GM12878 (cell line): ENCODE measurements around the gene PLXNC1. TPM values are rescaled to one million over a fixed set of nuclear protein-coding genes. Genes with fewer than 3 reads are reported as not detected.
A peak's percentile ranks its signal among the peaks of the same experiment; 100 is the strongest.

Experiments used
- CBX5 ChIP-seq: sonication (generic); IDR thresholded peaks from 2 replicates; pipeline ENCODE4 v1.6.1; 2016; ENCODE audit warnings: low read depth, moderate library complexity, mild to moderate bottlenecking, inconsistent platforms
- HDAC6 ChIP-seq: fragments of 200-600 bp; sonication (generic); IDR thresholded peaks from one replicate; pipeline ENCODE4 v1.8.0; 2017; ENCODE audit warnings: antibody characterized with exemption; ENCODE audit not compliant: unreplicated experiment
- NFIC ChIP-seq: IDR thresholded peaks from 2 replicates; pipeline ENCODE4 v1.6.1; 2012; ENCODE audit warnings: low read depth, mild to moderate bottlenecking, inconsistent platforms, low read length, moderate library complexity
- SMC3 ChIP-seq: IDR thresholded peaks from 2 replicates; pipeline ENCODE4 v1.6.1; 2011; ENCODE audit warnings: low read length, improper control_type of control experiment, borderline replicate concordance
- SRF ChIP-seq, 2 experiments: IDR thresholded peaks; 2 replicates each; pipeline ENCODE4 v1.6.1; 2011; ENCODE audit warnings: low read depth in 2 of 2, low read length in 2 of 2, mild to moderate bottlenecking in 1 of 2, moderate library complexity in 1 of 2
- STAT1 ChIP-seq: fragments of 450-650 bp; conservative IDR thresholded peaks from 2 replicates; pipeline ENCODE4 v1.6.1; 2014; ENCODE audit warnings: antibody characterized with exemption, mild to moderate bottlenecking
- polyA plus RNA-seq, 11 experiments: library from polyadenylated mRNA; depleted of rRNA in 4 of 11; unstranded in 6 of 11; stranded (reverse) in 5 of 11; fragments of >200 nt; fragmentation: Nextera tagmentation in 4 of 11; fragmentation: Illumina TruSeq in 1 of 11; extraction: Ambion mirVana in 4 of 11; extraction: Trizol in 1 of 11; gene quantifications; 1 replicate in 1 of 11; 2 replicates in 10 of 11; pipeline versions ENCODE4 v1.2.1 to v1.2.3, GENCODE V29; 2011 to 2016; ENCODE audit warnings: inconsistent platforms in 2 of 11, missing spikeins in 2 of 11, low read depth in 1 of 11
- total RNA-seq, 4 experiments: library from RNA; depleted of rRNA in 3 of 4; stranded (reverse); fragments of >200 nt in 3 of 4; fragmentation: Illumina TruSeq in 1 of 4; extraction: Trizol in 1 of 4; gene quantifications; 2 replicates each; pipeline versions ENCODE4 v1.2.1 to v1.2.3, GENCODE V29; 2013 to 2021
- TF ChIP-seq, protein P1 (sequence below): IDR thresholded peaks from 2 replicates; pipeline ENCODE4 v1.6.1; 2012; ENCODE audit warnings: low read depth, low read length, improper control_type of control experiment
- TF ChIP-seq, protein P2 (sequence below): fragments of 150-350 bp; IDR thresholded peaks from 2 replicates; pipeline ENCODE4 v1.6.1; 2014; ENCODE audit warnings: mild to moderate bottlenecking, low read depth, low read length
- TF ChIP-seq, protein P3 (sequence below): fragments of 450-650 bp; formaldehyde crosslinking; IDR thresholded peaks from 2 replicates; pipeline ENCODE4 v1.5.0; 2022; ENCODE audit warnings: mild to moderate bottlenecking, missing genetic modification characterization
- TF ChIP-seq, protein P4 (sequence below): fragments of 450-650 bp; IDR thresholded peaks from 2 replicates; pipeline ENCODE4 v1.6.1; 2017; ENCODE audit warnings: antibody characterized with exemption, mild to moderate bottlenecking, moderate library complexity

The PLXNC1 gene
- total and polyA plus RNA-seq, 10 of the 15 experiments (the other 5 are each of a cell fraction or from before 2014, with no cell fraction given), result 5.2 to 41.2 (median 24.6) TPM

DNA sequence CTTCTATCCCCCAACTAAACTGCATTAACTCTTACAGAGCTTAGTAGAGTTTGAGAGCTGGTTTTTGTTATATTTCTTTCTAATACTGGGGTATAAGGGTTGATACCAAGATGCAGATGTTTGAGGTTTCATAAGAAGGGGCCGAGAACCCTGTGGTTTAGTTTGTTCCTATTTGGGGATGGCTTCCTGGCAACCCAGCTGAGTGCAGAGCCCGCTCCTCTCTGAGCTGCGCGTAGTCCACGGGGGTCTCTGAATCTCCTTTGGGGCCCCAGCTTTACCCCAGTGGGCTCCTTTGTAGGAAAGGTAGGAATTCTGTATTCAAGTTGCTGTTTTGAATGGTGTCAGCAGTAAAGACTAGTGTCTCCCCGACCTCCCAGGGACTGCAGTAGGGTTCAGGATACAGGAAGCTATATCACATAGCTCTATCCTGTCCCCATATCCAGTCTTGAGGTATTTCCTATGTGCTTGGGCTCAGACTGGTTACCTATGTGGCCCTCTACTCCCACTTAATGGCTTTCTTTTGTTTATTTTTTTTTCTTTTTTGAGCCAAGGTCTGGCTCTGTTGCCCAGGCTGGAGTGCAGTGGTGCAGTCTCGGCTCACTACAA is 25.4 kb downstream of the PLXNC1 start (continued):
- TF ChIP-seq SMC3, result no peak
- 0 out of 2 replicates have a peak, but pooled peaks have one; percentile 50 for TF ChIP-seq NFIC
- peak in 1 of 2 experiments; percentile 65; a peak in 2 of 4 replicates for TF ChIP-seq SRF (IDR thresholded peaks at IDR 0.05; ENCODE audit: low read depth in 2 of 2, low read length in 2 of 2)
- no peak for TF ChIP-seq STAT1
- TF ChIP-seq, protein P1, sequence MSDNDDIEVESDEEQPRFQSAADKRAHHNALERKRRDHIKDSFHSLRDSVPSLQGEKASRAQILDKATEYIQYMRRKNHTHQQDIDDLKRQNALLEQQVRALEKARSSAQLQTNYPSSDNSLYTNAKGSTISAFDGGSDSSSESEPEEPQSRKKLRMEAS, result no peak
- TF ChIP-seq, protein P2, sequence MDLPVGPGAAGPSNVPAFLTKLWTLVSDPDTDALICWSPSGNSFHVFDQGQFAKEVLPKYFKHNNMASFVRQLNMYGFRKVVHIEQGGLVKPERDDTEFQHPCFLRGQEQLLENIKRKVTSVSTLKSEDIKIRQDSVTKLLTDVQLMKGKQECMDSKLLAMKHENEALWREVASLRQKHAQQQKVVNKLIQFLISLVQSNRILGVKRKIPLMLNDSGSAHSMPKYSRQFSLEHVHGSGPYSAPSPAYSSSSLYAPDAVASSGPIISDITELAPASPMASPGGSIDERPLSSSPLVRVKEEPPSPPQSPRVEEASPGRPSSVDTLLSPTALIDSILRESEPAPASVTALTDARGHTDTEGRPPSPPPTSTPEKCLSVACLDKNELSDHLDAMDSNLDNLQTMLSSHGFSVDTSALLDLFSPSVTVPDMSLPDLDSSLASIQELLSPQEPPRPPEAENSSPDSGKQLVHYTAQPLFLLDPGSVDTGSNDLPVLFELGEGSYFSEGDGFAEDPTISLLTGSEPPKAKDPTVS, result no peak
- TF ChIP-seq, protein P3, sequence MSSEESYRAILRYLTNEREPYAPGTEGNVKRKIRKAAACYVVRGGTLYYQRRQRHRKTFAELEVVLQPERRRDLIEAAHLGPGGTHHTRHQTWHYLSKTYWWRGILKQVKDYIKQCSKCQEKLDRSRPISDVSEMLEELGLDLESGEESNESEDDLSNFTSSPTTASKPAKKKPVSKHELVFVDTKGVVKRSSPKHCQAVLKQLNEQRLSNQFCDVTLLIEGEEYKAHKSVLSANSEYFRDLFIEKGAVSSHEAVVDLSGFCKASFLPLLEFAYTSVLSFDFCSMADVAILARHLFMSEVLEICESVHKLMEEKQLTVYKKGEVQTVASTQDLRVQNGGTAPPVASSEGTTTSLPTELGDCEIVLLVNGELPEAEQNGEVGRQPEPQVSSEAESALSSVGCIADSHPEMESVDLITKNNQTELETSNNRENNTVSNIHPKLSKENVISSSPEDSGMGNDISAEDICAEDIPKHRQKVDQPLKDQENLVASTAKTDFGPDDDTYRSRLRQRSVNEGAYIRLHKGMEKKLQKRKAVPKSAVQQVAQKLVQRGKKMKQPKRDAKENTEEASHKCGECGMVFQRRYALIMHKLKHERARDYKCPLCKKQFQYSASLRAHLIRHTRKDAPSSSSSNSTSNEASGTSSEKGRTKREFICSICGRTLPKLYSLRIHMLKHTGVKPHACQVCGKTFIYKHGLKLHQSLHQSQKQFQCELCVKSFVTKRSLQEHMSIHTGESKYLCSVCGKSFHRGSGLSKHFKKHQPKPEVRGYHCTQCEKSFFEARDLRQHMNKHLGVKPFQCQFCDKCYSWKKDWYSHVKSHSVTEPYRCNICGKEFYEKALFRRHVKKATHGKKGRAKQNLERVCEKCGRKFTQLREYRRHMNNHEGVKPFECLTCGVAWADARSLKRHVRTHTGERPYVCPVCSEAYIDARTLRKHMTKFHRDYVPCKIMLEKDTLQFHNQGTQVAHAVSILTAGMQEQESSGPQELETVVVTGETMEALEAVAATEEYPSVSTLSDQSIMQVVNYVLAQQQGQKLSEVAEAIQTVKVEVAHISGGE (CRISPR knock-in tag), result no peak
- no peak for TF ChIP-seq HDAC6
- no peak for TF ChIP-seq CBX5
- TF ChIP-seq, protein P4, sequence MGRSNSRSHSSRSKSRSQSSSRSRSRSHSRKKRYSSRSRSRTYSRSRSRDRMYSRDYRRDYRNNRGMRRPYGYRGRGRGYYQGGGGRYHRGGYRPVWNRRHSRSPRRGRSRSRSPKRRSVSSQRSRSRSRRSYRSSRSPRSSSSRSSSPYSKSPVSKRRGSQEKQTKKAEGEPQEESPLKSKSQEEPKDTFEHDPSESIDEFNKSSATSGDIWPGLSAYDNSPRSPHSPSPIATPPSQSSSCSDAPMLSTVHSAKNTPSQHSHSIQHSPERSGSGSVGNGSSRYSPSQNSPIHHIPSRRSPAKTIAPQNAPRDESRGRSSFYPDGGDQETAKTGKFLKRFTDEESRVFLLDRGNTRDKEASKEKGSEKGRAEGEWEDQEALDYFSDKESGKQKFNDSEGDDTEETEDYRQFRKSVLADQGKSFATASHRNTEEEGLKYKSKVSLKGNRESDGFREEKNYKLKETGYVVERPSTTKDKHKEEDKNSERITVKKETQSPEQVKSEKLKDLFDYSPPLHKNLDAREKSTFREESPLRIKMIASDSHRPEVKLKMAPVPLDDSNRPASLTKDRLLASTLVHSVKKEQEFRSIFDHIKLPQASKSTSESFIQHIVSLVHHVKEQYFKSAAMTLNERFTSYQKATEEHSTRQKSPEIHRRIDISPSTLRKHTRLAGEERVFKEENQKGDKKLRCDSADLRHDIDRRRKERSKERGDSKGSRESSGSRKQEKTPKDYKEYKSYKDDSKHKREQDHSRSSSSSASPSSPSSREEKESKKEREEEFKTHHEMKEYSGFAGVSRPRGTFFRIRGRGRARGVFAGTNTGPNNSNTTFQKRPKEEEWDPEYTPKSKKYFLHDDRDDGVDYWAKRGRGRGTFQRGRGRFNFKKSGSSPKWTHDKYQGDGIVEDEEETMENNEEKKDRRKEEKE, result no peak
- TF ChIP-seq, all 136 proteins: peak for 15
